K562 (cell line): ENCODE measurements around the gene BICDL1. TPM values are rescaled to one million over a fixed set of nuclear protein-coding genes. Genes with fewer than 3 reads are reported as not detected.

Experiments
- ATAC-seq: fragments of 200-7000 bp; cut with Tn5 transposase; 3 replicates; pipeline ENCODE4 v1.9.1; 2020; ENCODE audit warnings: moderate library complexity
- BruUV-seq: library from RNA; stranded (reverse); fragments of 400-500 nt; replicated peaks from 2 replicates; lab custom pipeline; 2021; lab: Mats Ljungman, UMichigan
- CTCF ChIA-PET: fragments of 300-600 bp; formaldehyde crosslinking; extraction: SDS; loops from one replicate; lab custom pipeline; 2021; ENCODE audit warnings: low intra/inter-chr PET ratio; lab: Yijun Ruan, JAX
- POLR2A ChIA-PET: fragments of 300-600, 350-650 bp; sonication (Branson Sonifier 250); formaldehyde crosslinking; extraction: SDS; loops from one replicate; lab custom pipeline; 2021; ENCODE audit warnings: antibody characterized with exemption, inconsistent platforms; lab: Yijun Ruan, JAX
- DNase-seq, 4 experiments: peaks; one replicate each; pipeline versions ENCODE4 v3.0.0 to v3.0.0-alpha.2; 2011 to 2018; ENCODE audit warnings: low spot score in 3 of 4, mixed read lengths in 3 of 4; ENCODE audit errors: extremely low read depth in 1 of 4
- FAIRE-seq: peaks from 2 replicates; lab custom pipeline; 2011; peaks lifted over from hg19 to GRCh38; lab: Jason Lieb, UNC
- H2AFZ ChIP-seq: 2 replicates; pipeline ENCODE4 v1.6.0; 2011; ENCODE audit warnings: low read depth, low read length, control low read depth, inconsistent platforms
- H3K27ac ChIP-seq: fragments of 200-600 bp; 3 replicates; pipeline ENCODE4 v1.8.0; 2011; ENCODE audit warnings: low read depth, mild to moderate bottlenecking, control low read depth, inconsistent platforms, low read length, moderate library complexity, mixed read lengths; ENCODE audit errors: extremely low read depth
- H3K27me3 ChIP-seq, 2 experiments: fragments of 300-600 bp in 1 of 2; 2 replicates in 1 of 2; 3 replicates in 1 of 2; pipeline versions ENCODE4 v1.6.0 to v1.8.0; 2011; ENCODE audit warnings: inconsistent platforms in 2 of 2, low read length in 2 of 2, mild to moderate bottlenecking in 1 of 2, mixed read lengths in 1 of 2, moderate library complexity in 1 of 2; ENCODE audit not compliant: control insufficient read depth in 2 of 2, insufficient read depth in 2 of 2
- H3K36me3 ChIP-seq: fragments of 300-600 bp; 3 replicates; pipeline ENCODE4 v1.8.0; 2011; ENCODE audit warnings: mild to moderate bottlenecking, low read length, inconsistent platforms; ENCODE audit not compliant: control insufficient read depth, insufficient read depth
- H3K4me1 ChIP-seq, 2 experiments: fragments of 200-600 bp in 1 of 2; replicated peaks in 1 of 2; 2 replicates in 1 of 2; 3 replicates in 1 of 2; pipeline versions ENCODE4 v1.5.1 to v1.8.0; 2011; ENCODE audit warnings: inconsistent platforms in 2 of 2, low read length in 2 of 2, mild to moderate bottlenecking in 1 of 2, mixed read lengths in 1 of 2, moderate library complexity in 1 of 2; ENCODE audit not compliant: control insufficient read depth in 2 of 2, insufficient read depth in 2 of 2
- H3K4me2 ChIP-seq: 2 replicates; pipeline ENCODE4 v1.6.1; 2011; ENCODE audit warnings: low read length, control low read depth, inconsistent platforms, mixed read lengths; ENCODE audit not compliant: insufficient read depth
- H3K4me3 ChIP-seq: fragments of 200-600 bp; sonication (generic), shearing (Covaris generic); 2 replicates; pipeline ENCODE4 v1.5.1; 2016; ENCODE audit warnings: control low read depth, inconsistent platforms
- H3K79me2 ChIP-seq: fragments of 200-600 bp; 3 replicates; pipeline ENCODE4 v1.8.0; 2011; ENCODE audit warnings: low read length, inconsistent platforms; ENCODE audit not compliant: control insufficient read depth, insufficient read depth
- H3K9ac ChIP-seq, 2 experiments: 2 replicates each; pipeline versions ENCODE4 v1.6.0 to v1.6.1; 2011; ENCODE audit warnings: low read depth in 2 of 2, low read length in 2 of 2, control low read depth in 1 of 2, inconsistent platforms in 1 of 2, mild to moderate bottlenecking in 1 of 2, mixed read lengths in 1 of 2; ENCODE audit not compliant: insufficient read depth in 1 of 2
- H3K9me1 ChIP-seq: one replicate; pipeline ENCODE4 v1.6.0; 2011; ENCODE audit warnings: inconsistent platforms, mild to moderate bottlenecking, low read length, moderate library complexity; ENCODE audit not compliant: control insufficient read depth, insufficient read depth
- H3K9me3 ChIP-seq: replicated peaks from 2 replicates; pipeline ENCODE4 v1.5.1; 2011; ENCODE audit warnings: low read depth, low read length, inconsistent platforms; ENCODE audit not compliant: control insufficient read depth, insufficient read depth
- H4K20me1 ChIP-seq: replicated peaks from 2 replicates; pipeline ENCODE4 v1.6.1; 2011; ENCODE audit warnings: low read length, inconsistent platforms, mixed read lengths; ENCODE audit not compliant: control insufficient read depth, insufficient read depth
- ARID3B ChIP-seq: fragments of 250-450 bp; sonication (Bioruptor Pico); IDR thresholded peaks from 2 replicates; pipeline ENCODE4 v1.4.0; 2020; ENCODE audit warnings: borderline replicate concordance
- CREB5 ChIP-seq: fragments of 250-450 bp; sonication (Bioruptor Pico); IDR thresholded peaks from 2 replicates; pipeline ENCODE4 v1.5.0; 2020; ENCODE audit warnings: mild to moderate bottlenecking
- EGR1 ChIP-seq: fragments of 450-650 bp; conservative IDR thresholded peaks from 2 replicates; pipeline ENCODE4 v1.6.1; 2017; ENCODE audit warnings: mild to moderate bottlenecking
- ELK3 ChIP-seq: fragments of 450-650 bp; formaldehyde crosslinking; IDR thresholded peaks from 2 replicates; pipeline ENCODE4 v1.4.0; 2020; ENCODE audit warnings: mild to moderate bottlenecking
- HNRNPH1 ChIP-seq: fragments of 200-400 bp; formaldehyde crosslinking; optimal IDR thresholded peaks from 2 replicates; pipeline ENCODE3; 2017; ENCODE audit warnings: low read depth, mild to moderate bottlenecking, low read length, moderate library complexity
- ILK ChIP-seq: fragments of 450-650 bp; IDR thresholded peaks from 2 replicates; pipeline ENCODE4 v1.6.1; 2016; ENCODE audit warnings: missing genetic modification characterization, low read depth, mild to moderate bottlenecking, missing compliant biosample characterization, moderate library complexity, borderline replicate concordance
- KDM2B ChIP-seq: fragments of 250-450 bp; sonication (Bioruptor Pico); IDR thresholded peaks from 2 replicates; pipeline ENCODE4 v1.8.0; 2021; ENCODE audit warnings: mild to moderate bottlenecking, moderate library complexity
- MBD2 ChIP-seq: sonication (generic); IDR thresholded peaks from 2 replicates; pipeline ENCODE4 v1.6.1; 2016; ENCODE audit warnings: low read depth, borderline replicate concordance
- MCM7 ChIP-seq, 2 experiments: fragments of 450-650 bp; IDR thresholded peaks; 2 replicates each; pipeline ENCODE4 v1.6.1; 2016 to 2018
- PHB2 ChIP-seq: fragments of 450-650 bp; IDR thresholded peaks from 2 replicates; pipeline ENCODE4 v1.6.1; 2017; ENCODE audit warnings: low read depth
- PTBP1 ChIP-seq: fragments of 200-400 bp; formaldehyde crosslinking; IDR thresholded peaks from 2 replicates; pipeline ENCODE4 v1.6.1; 2017; ENCODE audit warnings: low read depth, low read length
- RBM17 ChIP-seq: fragments of 200-400 bp; formaldehyde crosslinking; IDR thresholded peaks from 2 replicates; pipeline ENCODE4 v1.6.1; 2017; ENCODE audit warnings: low read depth, mild to moderate bottlenecking, low read length, borderline replicate concordance
- YY1 ChIP-seq, 3 experiments: IDR thresholded peaks; 2 replicates each; pipeline ENCODE4 v1.6.1; 2011; ENCODE audit warnings: low read length in 2 of 3, mild to moderate bottlenecking in 2 of 3, moderate library complexity in 2 of 3, borderline replicate concordance in 1 of 3, control low read depth in 1 of 3, low read depth in 1 of 3; ENCODE audit not compliant: insufficient read depth in 3 of 3, insufficient replicate concordance in 2 of 3, control insufficient read depth in 1 of 3, insufficient read length in 1 of 3; ENCODE audit errors: extremely low read depth in 1 of 3
- ZNF263 ChIP-seq: sonication (generic); formaldehyde crosslinking; IDR thresholded peaks from 2 replicates; pipeline ENCODE4 v1.8.0; 2022; ENCODE audit warnings: mild to moderate bottlenecking, missing genetic modification reagents, borderline replicate concordance
- ZNF780A ChIP-seq: fragments of 250-450 bp; sonication (Bioruptor Pico); IDR thresholded peaks from 2 replicates; pipeline ENCODE4 v1.5.0; 2021; ENCODE audit warnings: mild to moderate bottlenecking
- WGBS: fragments of 100-300 bp; shearing (Covaris generic); methylation state at CpG from one replicate; pipeline ENCODE4 v1.1.6; 2016; ENCODE audit warnings: low coverage, mixed read lengths; ENCODE audit not compliant: insufficient coverage; ENCODE audit errors: missing lambda C conversion rate; 5-methylcytosine and 5-hydroxymethylcytosine counted together
- in situ Hi-C: fragments of 300-500 bp; cut with MboI; formaldehyde crosslinking; loops from 4 replicates; pipeline ENCODE4 v1.15.0; 2018; ENCODE audit warnings: inconsistent platforms, mixed read lengths
- intact Hi-C: fragments of 100-400 bp; cut with micrococcal nuclease; formaldehyde crosslinking; loops from 2 replicates; pipeline ENCODE4 v1.14.2; 2022
- polyA plus RNA-seq, 8 experiments: library from polyadenylated mRNA; depleted of rRNA in 4 of 8; stranded (reverse) in 5 of 8; unstranded in 3 of 8; fragments of >200 nt; fragmentation: Nextera tagmentation in 2 of 8; fragmentation: Illumina TruSeq in 1 of 8; extraction: Ambion mirVana in 2 of 8; extraction: Trizol in 1 of 8; gene quantifications; 2 replicates each; pipeline versions ENCODE4 v1.2.1 to v1.2.3, GENCODE V29; 2011 to 2014; ENCODE audit warnings: inconsistent platforms in 1 of 8, missing spikeins in 1 of 8
- total RNA-seq, 7 experiments: library from RNA; depleted of rRNA in 6 of 7; stranded (reverse); fragments of >200 nt in 6 of 7; fragmentation: Illumina TruSeq in 2 of 7; extraction: Trizol in 2 of 7; gene quantifications; 2 replicates each; pipeline versions ENCODE4 v1.2.1 to v1.2.3, GENCODE V29; 2011 to 2021; ENCODE audit warnings: low replicate concordance in 1 of 7

The BICDL1 gene
- total and polyA plus RNA-seq, 9 of the 15 experiments (the other 6 are each of a cell fraction or from before 2014, with no cell fraction given): 0.06 to 2.0 (median 0.58) TPM

GRCh38 chr12:120062976-120063579, 74.0 kb downstream of the BICDL1 start:
- no peak for FAIRE-seq
- no peaks in the 10 kb centered on the region for H3K4me1 ChIP-seq
- no peaks in the 10 kb centered on the region for H3K36me3 ChIP-seq
- TF ChIP-seq ZNF780A: no peak
- no peak for TF ChIP-seq HNRNPH1
- no peak for TF ChIP-seq MCM7 (IDR thresholded peaks at IDR 0.05)
- no peak for TF ChIP-seq RBM17
- TF ChIP-seq YY1 (IDR thresholded peaks at IDR 0.05; ENCODE audit: borderline replicate concordance in 1 of 3, control insufficient read depth in 1 of 3, extremely low read depth in 1 of 3, insufficient read depth in 3 of 3, insufficient read length in 1 of 3, insufficient replicate concordance in 2 of 3, low read depth in 1 of 3, low read length in 2 of 3): no peak
- no peak for TF ChIP-seq PTBP1
- no peak for TF ChIP-seq ARID3B (CRISPR knock-in tag)
- no peak for TF ChIP-seq PHB2
- TF ChIP-seq ZNF263 (CRISPR knock-in tag): no peak
- no peak for TF ChIP-seq MBD2
- TF ChIP-seq EGR1: no peak
- TF ChIP-seq ILK: no peak
- TF ChIP-seq KDM2B (CRISPR knock-in tag): no peak
- TF ChIP-seq ELK3 (CRISPR knock-in tag): no peak
- TF ChIP-seq CREB5 (CRISPR knock-in tag): no peak
- no peaks in the 10 kb centered on the region for H3K9me1 ChIP-seq
- no peak overlapping the region for H3K27ac ChIP-seq
- no peak for DNase-seq
- intact Hi-C loops (no loop called here), in situ Hi-C loops (no loop called here)
- WGBS: 0% methylated on average over 3 of the region's 3 CpGs
- ChIA-PET CTCF (no interaction called here), POLR2A (interaction anchor here (0.7 to 1.3 kb wide), 2 partner anchors 9 to 12 kb away, joined by 3 read pairs; no protein-coding TSS in a partner anchor)
- H3K4me2 ChIP-seq: no peak overlapping the region
- H3K4me3 ChIP-seq: no peak overlapping the region
- no peaks in the 10 kb centered on the region for H3K79me2 ChIP-seq
- H3K27me3 ChIP-seq: peaks cover 43 to 64% of the 10 kb centered on the region in 2 experiments
- H4K20me1 ChIP-seq: no peaks in the 10 kb centered on the region
- ATAC-seq: no peak
- no peak overlapping the region for H3K9ac ChIP-seq
- H3K9me3 ChIP-seq: no peaks in the 10 kb centered on the region
- no peak overlapping the region for H2AFZ ChIP-seq
- no TSS peak for BruUV-seq
